Effector CD4-positive, alpha-beta T cell (primary cell): ENCODE measurements around the gene RYR1.
"Not testable (repeated sequence)": the region's sequence is repeated elsewhere in the genome, so short reads cannot be mapped to it uniquely, and the experiment has no call there.

Source experiments
- DNase-seq: peaks from one replicate; pipeline ENCODE4 v3.0.0-alpha.2; 2020

The RYR1 gene

DNA sequence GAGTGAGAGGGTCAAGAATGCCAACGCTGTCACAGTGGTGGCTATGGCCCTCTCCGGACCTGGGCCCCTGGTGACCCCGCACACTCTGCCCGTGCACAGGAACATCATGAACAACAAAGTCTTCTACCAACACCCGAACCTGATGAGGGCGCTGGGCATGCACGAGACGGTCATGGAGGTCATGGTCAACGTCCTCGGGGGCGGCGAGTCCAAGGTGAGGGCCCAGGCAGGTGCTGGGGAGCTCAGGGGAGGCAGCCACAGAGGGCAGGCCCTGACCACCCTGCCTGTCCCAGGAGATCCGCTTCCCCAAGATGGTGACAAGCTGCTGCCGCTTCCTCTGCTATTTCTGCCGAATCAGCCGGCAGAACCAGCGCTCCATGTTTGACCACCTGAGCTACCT is 62.6 kb downstream of the RYR1 start:
- no peak for DNase-seq

GRCh38 chr19:38496603-38497487 is 63.4 kb downstream of the RYR1 start:
- DNase-seq, result no peak

DNA sequence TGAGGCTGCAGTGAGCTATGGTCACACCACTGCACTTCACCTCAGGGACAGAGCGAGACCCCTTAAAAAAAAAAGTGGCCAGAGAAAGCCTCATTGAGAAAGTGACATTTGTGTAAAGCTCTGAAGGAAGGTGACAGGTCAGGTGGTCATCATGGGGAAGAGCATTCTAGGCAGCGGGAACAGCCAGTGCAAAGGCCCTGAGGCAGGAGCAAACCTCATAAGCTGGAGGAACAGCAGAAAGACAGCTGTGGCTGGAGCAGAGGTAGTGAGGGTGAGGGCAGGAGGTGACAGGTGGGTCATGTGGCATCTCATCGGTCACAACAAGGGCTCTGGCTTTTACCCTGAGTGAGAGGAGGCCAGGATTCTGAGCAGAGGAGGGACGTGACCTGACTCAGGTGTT is 64.4 kb downstream of the RYR1 start:
- DNase-seq, result no peak

GRCh38 chr19:38499532-38499931 is 66.0 kb downstream of the RYR1 start:
- no peak for DNase-seq

GRCh38 chr19:38500450-38500849 is 67.0 kb downstream of the RYR1 start:
- no peak for DNase-seq

DNA sequence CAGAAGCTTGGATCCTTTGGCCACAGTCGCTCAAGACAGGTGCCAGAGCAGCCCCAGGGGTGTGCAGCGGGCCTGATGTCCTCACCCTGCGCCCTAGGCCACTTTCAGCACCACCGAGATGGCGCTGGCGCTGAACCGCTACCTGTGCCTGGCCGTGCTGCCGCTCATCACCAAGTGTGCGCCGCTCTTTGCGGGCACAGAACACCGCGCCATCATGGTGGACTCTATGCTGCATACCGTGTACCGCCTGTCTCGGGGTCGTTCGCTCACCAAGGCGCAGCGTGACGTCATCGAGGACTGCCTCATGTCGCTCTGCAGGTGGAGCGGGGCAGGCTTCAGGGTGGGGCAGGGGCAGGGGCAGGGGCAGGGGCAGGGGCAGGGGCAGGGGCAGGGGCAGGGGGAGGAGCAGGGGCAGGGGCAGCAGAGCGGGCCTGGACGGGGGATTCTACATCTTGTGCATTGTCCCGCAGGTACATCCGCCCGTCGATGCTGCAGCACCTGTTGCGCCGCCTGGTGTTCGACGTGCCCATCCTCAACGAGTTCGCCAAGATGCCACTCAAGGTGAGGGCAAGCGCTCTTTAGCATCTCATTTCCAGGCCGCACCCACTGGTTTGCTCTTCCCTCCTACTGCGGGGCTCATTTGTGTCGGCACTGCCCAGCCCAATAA is 69.1 kb downstream of the RYR1 start:
- DNase-seq, result no peak

- DNase-seq, result no peak
Measured at GRCh38 chr19:38503077-38503410, 69.6 kb downstream of the RYR1 start.

DNA sequence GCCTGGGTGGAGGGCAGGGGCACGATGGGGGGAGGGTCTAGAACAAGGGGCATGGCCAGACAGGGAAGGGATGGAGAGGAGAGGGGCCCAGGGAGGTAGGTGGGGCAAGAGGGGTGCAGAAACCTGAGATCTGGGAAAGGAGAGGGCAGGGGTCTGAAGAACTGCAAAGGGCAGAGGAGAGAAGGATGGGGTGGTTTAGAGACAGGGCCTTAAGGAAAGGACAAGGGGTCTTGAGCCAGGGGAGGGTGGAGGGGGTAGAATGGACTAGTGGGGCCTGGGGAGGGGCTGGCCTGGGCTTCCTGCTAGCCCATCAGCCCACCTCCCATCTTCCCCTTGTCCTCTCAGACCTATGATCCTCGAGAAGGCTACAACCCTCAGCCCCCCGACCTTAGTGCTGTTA is 72.5 kb downstream of the RYR1 start:
- no peak for DNase-seq

- no peak for DNase-seq
Measured at GRCh38 chr19:38506375-38506722, 72.9 kb downstream of the RYR1 start.

GRCh38 chr19:38506723-38507550 is 73.4 kb downstream of the RYR1 start:
- peak; percentile 86 for DNase-seq

GRCh38 chr19:38507551-38508127 is 74.1 kb downstream of the RYR1 start:
- no peak for DNase-seq

GRCh38 chr19:38508507-38508906 is 75.0 kb downstream of the RYR1 start:
- no peak for DNase-seq

GRCh38 chr19:38509027-38509426 is 75.5 kb downstream of the RYR1 start:
- DNase-seq, result no peak

GRCh38 chr19:38511074-38511708 is 77.7 kb downstream of the RYR1 start:
- DNase-seq, result no peak

GRCh38 chr19:38512277-38512676 is 78.8 kb downstream of the RYR1 start:
- no peak for DNase-seq

DNA sequence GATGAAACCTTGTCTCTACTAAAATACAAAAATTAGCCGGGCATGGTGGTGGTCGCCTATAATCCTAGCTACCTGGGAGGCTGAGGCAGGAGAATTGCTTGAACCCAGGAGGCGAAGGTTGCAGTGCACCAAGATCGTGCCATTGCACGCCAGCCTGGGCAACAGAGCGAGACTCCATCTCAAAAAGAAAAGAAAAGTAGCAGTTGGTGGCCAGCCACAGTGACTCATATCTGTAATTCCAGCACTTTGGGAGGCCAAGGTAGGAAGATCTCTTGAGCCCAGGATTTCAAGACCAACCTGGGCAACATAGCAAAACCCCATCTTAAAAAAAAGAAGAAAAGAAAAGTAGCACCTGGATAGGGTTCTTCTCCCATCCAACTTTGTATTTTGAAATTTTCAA is 79.7 kb downstream of the RYR1 start:
- not testable (repeated sequence) for DNase-seq

DNA sequence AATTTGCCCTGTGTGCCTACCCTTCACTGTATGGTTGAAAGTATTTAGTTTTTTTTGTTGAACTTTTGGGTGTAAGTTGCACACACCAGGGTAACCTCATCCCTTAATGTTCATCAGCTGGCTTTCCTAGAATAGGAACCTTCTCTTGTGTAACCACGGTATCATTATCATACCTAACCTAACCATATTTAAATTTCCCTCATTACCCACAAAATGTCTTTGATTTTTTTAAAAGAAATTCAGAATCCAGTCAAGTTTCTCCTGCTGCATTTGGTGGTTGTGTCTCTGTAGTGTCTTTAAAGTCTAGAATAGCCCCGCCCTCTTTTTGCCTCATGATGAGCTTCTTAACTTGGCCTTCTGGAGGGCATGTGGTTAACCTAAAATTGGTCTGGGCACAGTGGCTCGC is 80.3 kb downstream of the RYR1 start:
- no peak for DNase-seq

- peak; percentile 68 for DNase-seq
Measured at GRCh38 chr19:38514812-38515633, 81.5 kb downstream of the RYR1 start.

GRCh38 chr19:38515896-38516295 is 82.4 kb downstream of the RYR1 start:
- DNase-seq, result no peak

DNA sequence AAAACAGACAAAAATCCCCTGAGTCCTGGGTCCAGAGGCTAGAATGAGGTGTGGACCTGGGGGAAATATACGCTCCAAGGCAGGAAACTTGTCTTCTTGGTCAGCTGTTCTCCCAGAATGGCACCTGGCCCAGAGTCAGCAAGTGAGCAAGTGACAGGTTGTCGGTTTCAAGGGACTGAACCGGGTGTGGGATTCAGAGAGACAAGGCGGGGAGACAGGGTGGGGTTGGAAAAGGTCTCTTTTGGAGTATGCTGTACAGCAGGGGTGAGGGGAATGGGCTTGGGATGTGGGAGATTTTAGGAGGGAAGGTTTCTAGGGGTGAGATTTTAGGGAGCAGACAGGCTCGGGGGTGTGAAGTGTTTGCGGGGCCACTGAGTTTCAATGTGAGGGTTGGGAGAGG is 83.3 kb downstream of the RYR1 start:
- DNase-seq, result no peak

GRCh38 chr19:38517321-38517720 is 83.8 kb downstream of the RYR1 start:
- no peak for DNase-seq

- DNase-seq, result not testable (repeated sequence)
Measured at GRCh38 chr19:38517980-38518379, 84.5 kb downstream of the RYR1 start.
